NCI-H510A treated with DMSO at 0.1 percent for 48 hours (cell line): Measurements from ENCODE around the gene BANF1.
"Not testable (repeated sequence)": the region's sequence is repeated elsewhere in the genome, so short reads cannot be mapped to it uniquely, and the experiment has no call there.

ENCODE experiments used
- DNase-seq: peaks from one replicate; lab custom pipeline; 2025; lab: John Stamatoyannopoulos, UW

BANF1 gene

DNA sequence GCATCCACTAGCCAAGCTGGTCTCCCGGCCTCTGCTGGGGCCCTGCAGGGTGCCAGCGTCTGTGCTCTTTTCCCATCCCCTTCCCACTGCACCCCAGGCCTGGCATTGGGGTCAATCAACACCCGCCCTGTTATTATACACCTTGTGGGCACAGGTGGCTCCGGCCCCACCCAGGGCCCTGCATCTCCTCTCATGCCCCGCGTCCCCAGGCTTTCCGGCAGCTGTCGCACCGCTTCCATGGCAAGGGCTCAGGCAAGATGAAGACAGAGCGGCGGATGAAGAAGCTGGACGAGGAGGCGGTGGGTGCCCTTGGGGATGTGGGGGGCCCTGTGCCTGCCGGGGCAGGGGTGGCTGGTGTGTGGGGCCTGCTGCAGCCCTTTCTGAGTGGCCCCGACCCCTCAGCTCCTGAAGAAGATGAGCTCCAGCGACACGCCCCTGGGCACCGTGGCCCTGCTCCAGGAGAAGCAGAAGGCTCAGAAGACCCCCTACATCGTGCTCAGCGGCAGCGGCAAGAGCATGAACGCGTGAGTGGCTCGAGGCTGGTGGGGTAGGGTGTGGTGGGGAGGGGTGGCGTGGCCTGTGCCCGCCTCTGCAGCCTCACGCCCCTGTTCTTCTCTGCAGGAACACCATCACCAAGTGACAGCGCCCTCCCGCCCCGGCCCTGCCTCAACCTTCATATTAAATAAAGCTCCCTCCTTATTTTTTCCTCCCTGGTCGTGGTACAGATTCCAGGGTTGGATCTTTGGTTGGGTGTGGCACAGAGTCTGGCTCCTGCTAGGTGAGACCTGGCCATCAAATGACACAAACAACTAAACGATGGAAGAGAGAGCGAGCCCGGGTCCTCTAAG lies 23.7 kb upstream of the BANF1 start:
- no peak for DNase-seq

DNA sequence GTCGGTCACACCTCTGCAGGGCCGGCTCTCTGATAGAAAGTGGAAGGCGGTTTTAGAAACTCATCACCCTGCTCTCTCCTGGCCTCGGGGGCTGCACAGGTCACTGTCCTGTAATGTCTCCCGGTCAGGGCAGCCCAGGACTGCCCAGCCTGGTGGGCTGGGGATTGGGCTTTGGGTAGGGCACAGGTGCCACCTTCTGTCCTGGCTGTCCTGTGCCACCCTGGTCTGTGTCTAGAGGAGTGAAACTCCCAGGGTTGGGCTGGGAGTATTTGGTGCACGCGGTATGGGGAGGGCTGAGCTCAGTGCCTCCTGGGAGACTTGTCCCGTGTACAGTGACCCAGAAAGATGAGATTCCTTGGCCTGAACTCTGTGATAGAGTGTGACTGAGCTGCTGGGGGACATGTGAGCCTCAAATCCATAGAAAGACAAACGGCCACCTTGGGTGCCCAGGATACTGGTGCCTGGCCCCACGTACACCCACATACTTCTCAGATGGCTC lies 23.0 kb upstream of the BANF1 start:
- no peak for DNase-seq

DNA sequence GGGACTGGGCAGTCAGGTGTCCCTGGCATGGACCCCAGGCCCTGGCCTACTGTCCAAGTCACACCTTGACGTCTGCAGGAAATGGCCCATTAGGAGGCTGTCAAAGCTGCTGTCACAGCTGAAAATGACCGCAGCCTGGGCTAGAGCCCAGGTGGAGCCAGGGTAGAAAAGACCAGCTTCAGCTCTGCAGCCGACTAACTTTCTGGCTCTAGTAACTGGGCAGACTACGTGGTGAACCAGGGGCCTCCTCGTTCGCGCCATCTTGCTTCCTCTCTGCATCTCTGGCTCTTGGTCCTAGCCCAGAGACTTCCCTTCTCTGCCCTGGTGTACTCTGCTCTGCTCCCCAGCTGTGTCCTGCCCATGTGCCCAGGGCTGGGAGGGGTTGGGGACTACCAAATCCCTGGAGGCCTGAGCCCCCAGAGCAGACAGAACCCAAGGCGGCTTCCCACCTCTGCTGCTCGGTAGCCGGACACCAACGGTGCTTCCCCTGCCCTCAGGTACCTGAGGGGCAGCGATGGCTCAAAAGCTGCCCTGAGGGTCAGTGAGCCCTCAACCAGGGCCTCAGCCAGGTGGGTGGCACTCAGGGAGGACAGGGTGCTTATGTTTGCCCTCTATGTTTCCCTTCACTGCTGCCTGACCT lies 21.1 kb upstream of the BANF1 start:
- DNase-seq: no peak

DNA sequence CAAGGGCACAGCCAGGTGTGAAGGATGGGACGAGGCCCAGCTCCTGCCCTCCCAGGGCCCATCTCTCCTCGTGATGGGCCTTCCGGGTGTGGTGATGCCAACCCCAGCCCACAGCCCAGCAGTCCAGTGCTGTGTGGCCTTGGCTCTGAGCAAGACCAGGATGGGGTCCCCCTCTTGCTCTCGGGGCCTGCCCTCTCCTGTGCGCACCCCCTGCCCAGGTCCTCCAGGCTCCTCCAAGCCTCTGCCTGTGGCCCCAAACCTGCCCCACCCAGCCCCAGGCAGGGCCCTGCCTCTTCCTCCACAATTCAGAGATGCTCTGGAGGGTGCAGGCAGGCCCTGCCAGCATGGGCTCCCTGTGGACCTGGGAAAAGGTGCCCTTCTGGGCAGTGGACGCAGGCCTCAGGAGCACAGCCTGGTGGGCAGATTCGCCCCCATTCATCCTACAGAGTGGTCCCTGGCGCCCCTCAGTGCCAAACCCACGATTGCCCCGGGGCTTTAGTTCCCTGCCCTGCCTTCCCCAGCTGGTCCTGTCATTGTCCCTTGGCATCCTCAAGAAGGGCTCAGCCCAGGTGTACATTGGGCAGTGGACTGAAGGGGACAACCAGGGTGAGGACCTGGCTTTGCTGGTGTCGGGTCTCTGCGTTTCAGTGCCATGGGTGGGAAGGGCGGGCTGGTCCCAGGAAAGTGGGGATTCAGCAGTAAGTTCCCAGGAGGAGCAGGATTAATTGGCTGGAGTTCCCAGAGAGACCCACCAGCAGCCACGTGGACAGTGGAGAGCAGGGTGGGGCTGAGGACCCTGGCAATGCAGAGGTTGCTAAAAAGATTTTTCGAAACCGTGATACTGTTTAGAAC lies 20.1 kb upstream of the BANF1 start:
- no peak for DNase-seq

DNA sequence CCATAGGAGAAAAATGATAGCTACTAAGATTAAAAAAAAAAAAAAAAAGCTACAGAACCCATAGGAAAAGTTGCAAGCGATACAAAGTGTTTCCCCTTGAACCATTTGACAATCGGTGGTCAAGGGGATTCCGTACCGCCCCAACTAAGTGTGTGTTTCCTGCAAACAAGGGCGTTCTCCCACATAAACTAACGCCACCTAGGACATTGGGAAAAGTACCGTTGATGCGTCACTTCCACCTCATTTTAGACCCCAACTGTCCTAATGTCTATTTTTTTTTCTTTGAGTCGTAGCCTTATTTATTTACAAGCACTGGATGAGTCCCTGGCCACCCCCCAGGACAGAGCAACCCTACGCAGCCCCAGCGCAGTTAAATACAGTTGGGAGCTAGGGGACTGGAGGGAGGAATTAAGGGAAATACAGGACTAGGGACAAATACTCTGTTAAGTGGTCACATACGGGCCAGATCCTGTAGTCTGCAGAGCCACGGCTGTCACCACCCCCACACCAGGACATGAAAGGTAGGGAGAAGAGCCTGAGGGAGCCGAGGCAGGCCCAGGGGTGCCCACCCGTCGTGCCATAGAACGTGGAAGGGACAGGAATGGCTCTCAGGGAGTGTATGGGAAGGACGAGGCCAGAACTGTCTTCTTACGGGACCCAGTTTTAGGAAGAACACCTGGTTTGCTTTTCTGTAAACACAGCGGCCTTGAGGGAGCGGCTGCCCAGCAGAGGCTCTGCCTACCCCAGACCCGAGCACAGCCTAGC lies 19.3 kb upstream of the BANF1 start:
- no peak for DNase-seq

DNA sequence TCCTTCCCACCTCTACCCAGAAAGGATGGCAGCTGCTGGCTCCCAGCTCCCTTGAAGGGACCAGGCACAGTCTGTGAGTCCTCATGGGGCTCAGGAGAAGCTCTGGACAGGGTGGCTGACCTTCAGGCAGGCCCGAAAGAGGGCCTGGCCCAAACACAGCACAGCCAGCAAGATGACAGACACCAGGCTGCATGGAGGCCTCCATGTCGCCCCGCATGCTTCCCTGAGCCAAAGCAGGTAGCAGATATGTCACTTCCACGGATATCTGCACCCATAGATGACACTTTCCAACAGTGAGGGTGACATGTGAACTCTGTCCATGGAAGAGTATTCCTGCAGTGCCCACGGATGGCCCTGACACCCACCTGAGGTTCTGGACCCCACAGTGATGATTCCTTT lies 18.7 kb upstream of the BANF1 start:
- no peak for DNase-seq

DNA sequence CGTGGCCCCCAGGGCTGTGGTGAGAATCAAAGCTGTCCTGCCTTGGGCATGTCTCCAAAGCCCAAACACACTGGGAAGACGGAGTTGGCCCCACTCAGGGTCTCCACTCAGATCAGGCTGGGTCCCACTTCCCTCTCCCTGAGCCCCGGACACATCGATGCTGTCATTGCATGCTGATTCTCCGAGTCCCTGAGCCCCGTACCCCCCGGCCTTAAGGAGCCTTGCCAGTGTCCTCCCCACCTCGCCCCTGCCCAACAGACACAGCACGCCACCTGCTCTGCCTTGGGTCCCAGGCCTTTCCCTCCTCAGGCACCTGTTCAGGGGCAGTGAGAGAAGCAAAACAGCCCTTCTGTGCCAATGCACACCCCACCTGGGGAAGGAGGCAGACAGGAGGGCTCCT lies 15.0 kb upstream of the BANF1 start:
- no peak for DNase-seq

DNA sequence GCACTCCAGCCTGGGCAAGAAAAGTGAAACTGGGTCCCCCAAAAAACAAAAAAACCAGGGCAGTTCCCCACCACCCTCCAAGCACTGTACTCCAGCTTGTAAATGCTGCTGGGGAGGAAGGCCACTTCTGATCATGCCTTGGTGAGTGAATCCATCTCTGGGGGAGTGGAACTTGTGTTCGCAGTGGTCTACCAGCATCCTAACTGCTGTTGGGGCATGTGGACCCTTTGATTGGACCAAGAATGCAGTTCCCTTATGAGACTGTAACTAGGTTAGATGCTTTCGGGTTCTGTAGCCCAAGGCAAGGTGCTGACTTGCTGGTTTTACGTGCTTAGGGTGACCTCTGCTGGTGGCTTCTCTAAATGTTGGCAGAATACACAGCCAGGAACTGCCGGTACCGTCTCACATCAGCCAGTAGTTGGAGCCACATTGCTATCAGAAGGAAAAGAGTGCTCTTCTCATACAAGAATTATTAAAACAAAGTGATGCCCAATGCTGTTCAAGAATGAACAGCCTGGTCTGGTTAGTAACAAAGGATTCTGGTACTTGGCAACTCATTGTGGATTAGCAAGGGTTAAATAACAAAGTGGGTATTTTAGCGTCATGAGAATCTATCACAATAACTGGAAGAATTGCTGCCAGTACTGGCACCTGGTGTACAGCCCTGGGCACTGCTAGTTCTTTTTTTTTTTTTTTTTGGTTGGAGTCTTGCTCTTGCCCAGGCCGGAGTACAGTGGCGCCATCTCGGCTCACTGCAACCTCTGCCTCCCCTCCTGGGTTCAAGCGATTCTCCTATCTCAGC lies 13.3 kb upstream of the BANF1 start:
- peak; percentile 96 for DNase-seq

DNA sequence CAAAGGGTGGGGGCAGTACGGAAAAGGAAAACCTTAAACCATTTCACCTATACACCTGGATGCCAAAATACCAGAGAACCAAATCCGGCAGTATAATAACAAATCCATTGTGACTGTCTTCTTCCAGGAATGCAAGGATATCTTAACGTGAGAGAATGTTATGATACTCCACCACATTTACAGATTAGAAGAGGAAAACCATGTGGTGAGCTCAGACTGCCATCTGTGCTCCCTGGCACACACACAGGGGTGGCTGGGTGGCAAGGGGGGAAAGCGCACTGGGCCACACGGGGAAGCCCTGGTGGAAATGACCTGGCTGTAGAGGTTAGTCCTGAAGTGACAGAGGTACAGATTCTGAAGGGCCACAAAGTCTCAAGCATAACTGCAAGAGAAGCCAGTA lies 10.2 kb upstream of the BANF1 start:
- no peak for DNase-seq

DNA sequence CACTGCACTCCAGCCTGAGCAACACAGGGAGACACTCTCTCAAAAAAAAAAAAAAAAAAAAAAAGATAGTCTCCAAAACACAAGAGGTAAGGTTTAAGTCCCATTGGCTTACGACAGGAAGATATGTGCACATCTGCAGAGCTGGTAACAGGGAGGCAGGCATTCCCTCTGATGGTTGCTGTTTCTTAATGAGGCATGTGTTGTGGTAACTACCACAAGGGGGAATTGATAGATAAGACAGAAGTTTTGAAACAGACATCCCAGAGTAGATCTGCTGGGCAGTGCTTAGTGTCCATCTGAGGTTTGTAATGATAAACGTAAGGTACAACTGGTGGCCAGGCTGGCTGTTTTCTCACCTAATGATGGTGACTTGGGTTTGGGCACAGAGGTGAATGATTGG lies 5.0 kb upstream of the BANF1 start:
- DNase-seq: no peak

DNA sequence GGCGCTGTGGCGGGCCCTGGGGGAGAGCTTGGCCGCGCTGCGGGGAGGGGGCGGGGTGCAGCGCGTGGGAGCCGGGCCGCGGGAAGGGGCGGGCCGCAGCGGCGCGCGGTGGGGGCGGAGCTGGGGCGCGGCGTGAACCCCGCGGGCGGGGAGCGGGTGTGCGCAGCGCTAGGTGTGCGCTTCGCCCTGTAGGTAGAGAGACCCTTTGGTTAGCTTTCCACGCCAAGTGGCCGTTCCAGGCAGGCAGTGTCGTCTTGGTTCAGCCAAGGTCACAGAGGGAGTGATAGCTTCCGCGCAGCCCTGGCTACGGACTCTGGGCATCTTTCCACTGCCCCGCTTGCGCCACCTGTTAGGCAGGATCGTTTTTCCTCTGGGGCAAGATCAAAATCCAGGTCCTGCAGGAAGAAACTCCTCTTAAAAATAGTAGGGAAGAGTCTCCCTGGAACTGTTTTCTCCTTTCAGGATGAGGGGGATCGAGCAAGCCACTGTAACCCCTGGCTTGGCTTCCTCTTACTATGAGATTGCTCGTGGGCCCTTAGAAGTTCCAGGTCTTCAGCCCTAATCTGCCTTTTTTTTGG lies 434 bp downstream of the BANF1 start:
- DNase-seq: no peak

DNA sequence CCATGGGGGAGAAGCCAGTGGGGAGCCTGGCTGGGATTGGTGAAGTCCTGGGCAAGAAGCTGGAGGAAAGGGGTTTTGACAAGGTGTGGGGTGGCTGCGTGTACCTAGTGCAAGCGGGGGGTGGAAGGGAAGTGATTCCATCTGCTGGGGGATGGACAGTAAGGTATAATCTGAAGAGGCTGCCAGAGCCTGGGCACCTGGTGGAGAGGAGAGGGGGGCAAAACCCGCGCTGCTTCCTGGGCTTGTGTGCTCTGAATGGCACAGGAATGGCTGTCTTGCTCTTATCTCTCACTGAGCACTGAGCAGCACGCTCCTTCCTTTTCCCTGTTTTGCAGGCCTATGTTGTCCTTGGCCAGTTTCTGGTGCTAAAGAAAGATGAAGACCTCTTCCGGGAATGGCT lies 988 bp downstream of the BANF1 start:
- no peak for DNase-seq

DNA sequence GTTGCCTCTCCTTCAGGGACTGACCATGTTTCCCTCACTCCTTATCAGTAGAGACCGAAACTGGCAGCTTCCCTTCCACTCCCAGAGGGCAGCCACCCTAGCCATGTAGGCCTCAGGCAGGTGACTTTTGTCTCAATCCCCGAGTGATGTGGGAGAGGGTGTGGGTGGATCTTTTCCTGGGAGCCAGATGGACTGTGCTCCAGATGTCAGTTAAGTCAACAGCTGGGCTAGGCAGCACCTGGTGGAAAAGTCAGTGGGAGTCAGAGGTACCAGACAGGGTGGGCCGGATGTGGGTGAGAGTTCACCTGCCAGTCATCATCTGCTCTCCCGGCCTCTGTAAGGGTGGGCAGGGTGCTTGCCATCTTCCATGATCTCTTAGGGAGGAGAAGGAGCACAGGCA lies 1.9 kb downstream of the BANF1 start:
- DNase-seq: no peak

DNA sequence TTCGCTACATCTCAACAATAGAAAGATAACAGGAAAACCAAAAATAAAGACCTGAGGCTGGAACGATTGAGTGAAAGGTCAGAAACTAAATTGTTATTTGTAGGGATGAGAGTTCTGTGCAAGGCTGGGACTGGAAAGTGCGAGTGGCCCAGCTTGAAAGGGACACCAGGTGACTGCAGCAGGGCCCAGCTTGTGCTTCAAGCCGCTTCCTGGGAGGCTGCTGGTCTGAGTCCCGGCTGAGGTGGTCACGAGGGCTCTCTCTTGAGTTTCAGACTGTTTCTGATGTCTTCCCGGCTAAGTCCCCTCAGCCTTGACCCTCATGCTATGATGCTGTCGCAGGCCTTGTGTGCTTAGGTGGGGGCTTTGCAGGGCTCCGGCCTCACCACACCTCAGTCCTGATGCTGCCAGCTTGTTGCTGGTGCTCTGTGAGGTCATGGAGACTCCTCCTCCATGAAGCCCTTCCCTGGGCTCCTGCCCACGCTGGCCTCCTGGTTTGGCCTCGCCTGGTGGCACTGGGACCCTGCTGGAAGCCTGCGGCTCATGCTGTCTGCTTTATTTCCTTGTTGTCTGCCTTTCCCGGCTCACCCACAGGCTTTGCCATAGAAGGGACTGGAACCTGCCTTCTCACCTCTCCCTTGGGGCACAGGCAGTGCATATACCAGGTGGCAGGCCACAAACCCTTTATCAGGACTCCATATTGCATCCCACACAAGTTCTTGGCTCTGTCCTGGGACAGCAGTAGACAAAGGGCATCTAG lies 4.0 kb downstream of the BANF1 start:
- no peak for DNase-seq

DNA sequence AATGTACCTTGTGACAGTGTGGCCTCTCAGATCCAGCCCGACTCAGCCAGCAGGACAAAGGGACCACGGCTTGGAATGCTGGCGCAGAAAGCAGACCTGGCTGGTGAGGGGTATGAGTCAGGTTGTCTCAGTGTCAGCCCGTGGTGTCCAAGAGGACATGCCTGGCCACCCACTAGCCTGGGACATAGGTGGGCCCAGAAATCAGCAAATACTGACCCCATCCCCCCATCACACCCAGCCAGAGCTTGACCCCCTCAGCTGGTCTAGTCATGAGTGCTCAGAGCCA lies 4.5 kb downstream of the BANF1 start:
- no peak for DNase-seq

DNA sequence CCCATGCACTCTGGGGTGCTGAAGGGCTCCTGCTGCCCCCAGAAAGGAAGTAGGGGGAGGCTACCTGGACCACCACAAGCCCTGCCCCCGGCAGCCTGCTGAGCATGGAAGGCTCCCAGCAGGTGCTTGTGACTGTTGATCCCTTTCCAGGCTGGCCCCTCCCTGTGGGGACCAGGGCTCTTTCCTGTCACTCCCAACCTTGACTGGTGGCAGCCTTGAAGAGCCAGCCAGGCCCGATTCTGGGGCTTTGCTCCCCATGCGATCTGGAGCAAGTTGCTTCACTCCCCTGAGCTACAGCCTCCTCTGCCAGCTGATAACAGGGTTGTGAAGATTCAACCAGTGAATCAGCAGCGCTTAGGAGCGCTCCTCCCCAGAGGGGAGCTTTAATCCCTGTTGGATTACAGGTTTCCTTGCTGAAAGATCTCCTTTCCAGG lies 4.9 kb downstream of the BANF1 start:
- DNase-seq: no peak

DNA sequence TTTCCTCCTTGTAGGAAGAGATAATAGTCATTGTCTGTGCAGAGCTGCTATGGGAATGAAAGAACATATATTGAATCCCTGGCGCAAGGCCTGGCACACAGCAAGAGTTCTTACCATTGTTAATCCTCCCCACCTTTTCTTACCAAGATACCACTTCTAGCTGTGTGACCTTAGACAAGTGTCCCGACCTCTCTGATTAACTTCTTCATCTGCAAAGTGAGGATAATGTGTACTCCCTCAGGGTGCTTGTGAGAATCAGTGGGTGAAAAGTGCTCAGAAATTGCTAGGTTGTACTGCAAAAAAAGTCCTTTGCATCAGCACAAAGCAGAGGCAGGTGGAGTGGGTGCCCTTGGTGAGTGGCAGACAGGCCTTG lies 5.8 kb downstream of the BANF1 start:
- DNase-seq: no peak

DNA sequence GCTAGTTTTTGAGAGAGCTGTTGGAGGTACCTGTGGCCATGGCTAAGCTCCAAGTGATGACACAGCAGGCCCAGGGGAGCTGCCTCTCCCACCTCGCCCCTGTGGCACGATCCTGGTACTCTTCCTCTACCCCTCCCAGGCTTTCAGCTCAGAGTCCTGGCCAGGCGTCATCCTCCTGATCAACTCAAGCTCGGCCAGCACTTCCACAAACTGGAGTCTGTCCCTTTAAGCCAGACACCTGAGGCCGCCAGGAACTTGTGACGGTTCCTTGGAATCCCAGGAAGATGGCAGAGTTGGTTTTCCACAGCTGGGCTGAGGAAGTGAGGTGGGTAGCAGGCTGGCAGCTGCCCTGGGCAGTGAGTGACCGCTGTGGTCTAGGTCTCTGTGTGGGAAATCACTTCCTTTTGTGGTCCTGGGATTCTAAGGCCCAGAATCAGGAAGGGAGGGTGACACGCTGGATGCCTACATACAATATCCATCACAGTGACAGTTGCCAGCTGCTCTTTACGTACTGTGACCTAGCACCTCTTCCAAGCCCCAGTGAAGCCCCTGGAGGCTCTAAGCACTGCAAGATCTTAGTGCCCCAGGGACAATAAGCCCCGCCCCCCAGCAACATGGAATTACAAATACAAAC lies 6.3 kb downstream of the BANF1 start:
- no peak for DNase-seq

DNA sequence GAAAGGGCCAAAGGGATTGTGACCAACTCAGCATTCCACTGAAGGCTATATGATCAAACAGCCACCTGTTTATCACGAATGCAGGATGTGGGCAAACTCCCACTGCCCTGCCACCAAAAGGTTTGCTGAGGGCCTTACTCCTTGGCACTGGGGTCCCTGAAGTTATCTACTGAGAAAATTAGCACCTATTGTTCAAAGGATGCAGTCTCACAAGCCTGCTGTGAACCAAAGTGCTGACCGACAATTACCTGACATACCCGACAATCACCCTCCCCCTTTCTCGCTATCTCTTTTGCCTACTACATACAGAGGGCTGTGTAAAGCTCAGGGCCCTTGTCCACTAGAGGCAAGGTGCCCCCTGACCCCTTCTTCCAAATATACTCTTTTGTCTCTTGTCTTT lies 7.7 kb downstream of the BANF1 start:
- not testable (repeated sequence) for DNase-seq
